Measurements from ENCODE around the gene FCGR1A.
A peak's percentile ranks its signal among the peaks of the same experiment; 100 is the strongest.
"Not testable (repeated sequence)": the region's sequence is repeated elsewhere in the genome, so short reads cannot be mapped to it uniquely, and the experiment has no call there.

The FCGR1A gene

GRCh38 chr1:149793885-149794284 is 11.4 kb downstream of the FCGR1A start:
- H3K4me1 Mint-ChIP-seq (ENCODE audit: low read depth); H3K27me3 Mint-ChIP-seq; H3K9me3 Mint-ChIP-seq; H3K36me3 Mint-ChIP-seq (ENCODE audit: low read depth); DNase-seq; H3K27ac Mint-ChIP-seq; H3K4me3 Mint-ChIP-seq: not testable (repeated sequence)

GRCh38 chr1:149801628-149802027 is 19.1 kb downstream of the FCGR1A start:
- not testable (repeated sequence) for H3K36me3 Mint-ChIP-seq (ENCODE audit: low read depth); H3K4me3 Mint-ChIP-seq; H3K27me3 Mint-ChIP-seq; H3K27ac Mint-ChIP-seq; H3K4me1 Mint-ChIP-seq (ENCODE audit: low read depth); DNase-seq; H3K9me3 Mint-ChIP-seq

GRCh38 chr1:149804417-149805080 is 22.1 kb downstream of the FCGR1A start:
- H3K4me1 Mint-ChIP-seq (ENCODE audit: low read depth); H3K27me3 Mint-ChIP-seq: not testable (repeated sequence)

GRCh38 chr1:149810697-149811405 is 28.4 kb downstream of the FCGR1A start:
- not testable (repeated sequence) for H3K27me3 Mint-ChIP-seq; DNase-seq; H3K36me3 Mint-ChIP-seq (ENCODE audit: low read depth); H3K9me3 Mint-ChIP-seq
- H3K4me3 Mint-ChIP-seq = peak overlapping the region; percentile 84
- peak overlapping the region; percentile 57 for H3K27ac Mint-ChIP-seq
- H3K4me1 Mint-ChIP-seq (ENCODE audit: low read depth) = peaks cover 15% of the 10 kb centered on the region

More at GRCh38 chr1:149804417-149805080, 22.1 kb downstream of the FCGR1A start:
- H3K27ac Mint-ChIP-seq; H3K4me3 Mint-ChIP-seq; H3K36me3 Mint-ChIP-seq (ENCODE audit: low read depth); DNase-seq; H3K9me3 Mint-ChIP-seq: not testable (repeated sequence)

- H3K4me1 Mint-ChIP-seq (ENCODE audit: low read depth) = peaks cover 15% of the 10 kb centered on the region
- H3K9me3 Mint-ChIP-seq; DNase-seq; H3K27me3 Mint-ChIP-seq; H3K36me3 Mint-ChIP-seq (ENCODE audit: low read depth): not testable (repeated sequence)
- H3K27ac Mint-ChIP-seq = peak overlapping the region; percentile 92
- H3K4me3 Mint-ChIP-seq = peak overlapping the region; percentile 84
Observed at GRCh38 chr1:149811514-149811889, 29.0 kb downstream of the FCGR1A start.

GRCh38 chr1:149811890-149812829 is 29.7 kb downstream of the FCGR1A start:
- peaks cover 15% of the 10 kb centered on the region for H3K4me1 Mint-ChIP-seq (ENCODE audit: low read depth)

GRCh38 chr1:149812893-149813801 is 30.7 kb downstream of the FCGR1A start:
- Mint-ChIP-seq H3K4me1 (ENCODE audit: low read depth) (peaks cover 15% of the 10 kb centered on the region), H3K27ac (peak overlapping the region; percentile 98), H3K4me3 (peak overlapping the region; percentile 84)
- not testable (repeated sequence) for H3K36me3 Mint-ChIP-seq (ENCODE audit: low read depth); H3K27me3 Mint-ChIP-seq; H3K9me3 Mint-ChIP-seq
- peak; percentile 76 for DNase-seq

More at GRCh38 chr1:149811890-149812829, 29.7 kb downstream of the FCGR1A start:
- Mint-ChIP-seq H3K4me3 (peak overlapping the region; percentile 84), H3K27ac (peak overlapping the region; percentile 98)
- peak; percentile 85 for DNase-seq
- H3K36me3 Mint-ChIP-seq (ENCODE audit: low read depth); H3K27me3 Mint-ChIP-seq; H3K9me3 Mint-ChIP-seq: not testable (repeated sequence)

- not testable (repeated sequence) for H3K9me3 Mint-ChIP-seq; H3K36me3 Mint-ChIP-seq (ENCODE audit: low read depth); H3K27ac Mint-ChIP-seq; H3K4me3 Mint-ChIP-seq; DNase-seq; H3K4me1 Mint-ChIP-seq (ENCODE audit: low read depth); H3K27me3 Mint-ChIP-seq
Observed at GRCh38 chr1:149820387-149820786, 37.9 kb downstream of the FCGR1A start.

- H3K27ac Mint-ChIP-seq; H3K27me3 Mint-ChIP-seq; H3K4me1 Mint-ChIP-seq (ENCODE audit: low read depth); H3K9me3 Mint-ChIP-seq; H3K4me3 Mint-ChIP-seq; DNase-seq; H3K36me3 Mint-ChIP-seq (ENCODE audit: low read depth): not testable (repeated sequence)
Observed at GRCh38 chr1:149826555-149826954, 44.1 kb downstream of the FCGR1A start.

- not testable (repeated sequence) for H3K36me3 Mint-ChIP-seq (ENCODE audit: low read depth); H3K27me3 Mint-ChIP-seq; H3K4me3 Mint-ChIP-seq; H3K4me1 Mint-ChIP-seq (ENCODE audit: low read depth); H3K9me3 Mint-ChIP-seq; DNase-seq; H3K27ac Mint-ChIP-seq
Observed at GRCh38 chr1:149831764-149832315, 49.3 kb downstream of the FCGR1A start.

GRCh38 chr1:149832316-149833126 is 50.0 kb downstream of the FCGR1A start:
- H3K36me3 Mint-ChIP-seq (ENCODE audit: low read depth); H3K4me1 Mint-ChIP-seq (ENCODE audit: low read depth); H3K27me3 Mint-ChIP-seq; H3K4me3 Mint-ChIP-seq; DNase-seq; H3K27ac Mint-ChIP-seq; H3K9me3 Mint-ChIP-seq: not testable (repeated sequence)

GRCh38 chr1:149833144-149833543 is 50.6 kb downstream of the FCGR1A start:
- H3K4me1 Mint-ChIP-seq (ENCODE audit: low read depth); H3K27me3 Mint-ChIP-seq; DNase-seq; H3K27ac Mint-ChIP-seq; H3K4me3 Mint-ChIP-seq; H3K9me3 Mint-ChIP-seq; H3K36me3 Mint-ChIP-seq (ENCODE audit: low read depth): not testable (repeated sequence)

- Mint-ChIP-seq H3K4me1 (ENCODE audit: low read depth) (peaks cover 19% of the 10 kb centered on the region), H3K36me3 (ENCODE audit: low read depth) (peaks cover 23% of the 10 kb centered on the region)
- H3K27ac Mint-ChIP-seq, H3K4me3 Mint-ChIP-seq, DNase-seq, H3K9me3 Mint-ChIP-seq, H3K27me3 Mint-ChIP-seq: not testable (repeated sequence)
Observed at GRCh38 chr1:149841149-149841548, 58.7 kb downstream of the FCGR1A start.
